Stimulated activated CD4-positive, alpha-beta T cell treated with anti-CD3 and anti-CD28 coated beads, Interleukin-12 subunit alpha, Interleukin-12 subunit beta, amount 100 ng/mL, for 24 hours (primary cell): ENCODE measurements around the gene ZNF439.
"Not testable (repeated sequence)": the region's sequence is repeated elsewhere in the genome, so short reads cannot be mapped to it uniquely, and the experiment has no call there.

Source experiments
- DNase-seq, 2 experiments: peaks; one replicate each; pipeline ENCODE4 v3.0.0-alpha.2; 2020; ENCODE audit warnings: low read depth in 2 of 2

The ZNF439 gene

DNA sequence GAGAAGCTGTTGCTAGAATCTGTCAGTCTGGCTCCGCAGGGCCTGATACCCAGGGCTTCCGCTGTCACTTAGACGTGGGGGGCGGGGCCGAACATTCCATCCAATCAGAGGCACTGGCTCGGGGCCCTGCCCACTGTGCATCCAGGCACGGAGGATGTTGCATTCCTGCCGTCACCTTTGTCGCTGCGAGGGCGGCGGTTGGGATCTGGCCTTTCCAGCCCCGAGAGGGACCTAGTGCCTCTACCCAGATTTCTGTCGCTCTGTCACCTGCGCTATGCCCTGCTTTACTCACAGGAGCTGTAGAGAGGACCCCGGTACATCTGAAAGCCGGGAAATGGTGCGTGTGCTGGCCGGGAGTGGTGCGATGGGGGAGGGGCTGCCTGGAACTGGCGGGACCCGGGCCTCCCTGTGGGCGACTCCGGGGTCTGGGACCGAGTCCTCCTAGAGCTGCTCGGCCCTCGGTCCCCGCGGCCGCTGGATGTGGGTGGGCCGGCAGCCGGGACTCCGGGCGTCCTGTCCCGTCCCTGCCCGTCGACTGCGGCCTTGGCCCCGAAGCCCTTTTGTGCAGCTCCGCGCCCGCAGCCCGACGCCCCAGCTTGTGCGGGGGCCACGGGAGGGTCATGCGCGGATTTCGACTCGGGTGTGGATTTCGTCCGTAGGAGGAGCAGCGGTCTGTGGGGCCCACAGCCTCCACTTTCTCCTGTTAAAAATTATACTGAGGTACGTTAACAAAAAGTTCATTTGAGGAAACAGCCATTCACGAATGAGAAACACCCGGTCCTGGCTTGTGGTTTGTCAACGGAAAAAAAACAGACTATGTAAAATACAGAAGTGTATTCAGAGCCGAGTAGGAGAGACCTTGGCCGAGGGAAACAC is at the start of gene ZNF439:
ZNF439 (plus strand) TSS at position 133 of the 876 bp plus-strand sequence; CDS start at position 275, 142 bp downstream.
- DNase-seq = peak; percentile 81 to 93

DNA sequence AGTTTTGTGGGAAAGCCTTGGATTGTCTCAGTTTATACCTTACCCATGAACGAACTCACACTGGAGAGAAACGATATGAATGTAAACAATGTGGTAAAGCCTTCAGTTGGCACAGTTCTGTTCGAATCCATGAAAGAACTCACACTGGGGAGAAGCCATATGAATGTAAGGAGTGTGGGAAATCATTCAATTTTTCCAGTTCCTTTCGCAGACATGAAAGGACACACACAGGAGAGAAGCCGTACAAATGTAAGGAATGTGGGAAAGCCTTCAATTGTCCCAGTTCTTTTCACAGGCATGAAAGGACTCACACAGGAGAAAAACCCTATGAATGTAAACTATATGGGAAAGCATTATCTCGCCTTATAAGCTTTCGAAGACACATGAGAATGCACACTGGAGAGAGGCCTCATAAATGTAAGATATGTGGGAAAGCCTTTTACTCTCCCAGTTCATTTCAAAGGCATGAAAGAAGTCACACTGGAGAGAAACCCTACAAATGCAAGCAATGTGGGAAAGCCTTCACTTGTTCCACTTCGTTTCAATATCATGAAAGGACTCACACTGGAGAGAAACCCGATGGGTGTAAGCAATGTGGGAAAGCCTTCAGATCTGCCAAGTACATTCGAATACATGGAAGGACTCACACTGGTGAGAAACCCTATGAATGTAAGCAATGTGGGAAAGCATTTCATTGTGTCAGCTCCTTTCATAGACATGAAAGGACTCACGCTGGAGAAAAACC is 42.0 kb upstream of the ZNF439 start:
- DNase-seq = no peak

DNA sequence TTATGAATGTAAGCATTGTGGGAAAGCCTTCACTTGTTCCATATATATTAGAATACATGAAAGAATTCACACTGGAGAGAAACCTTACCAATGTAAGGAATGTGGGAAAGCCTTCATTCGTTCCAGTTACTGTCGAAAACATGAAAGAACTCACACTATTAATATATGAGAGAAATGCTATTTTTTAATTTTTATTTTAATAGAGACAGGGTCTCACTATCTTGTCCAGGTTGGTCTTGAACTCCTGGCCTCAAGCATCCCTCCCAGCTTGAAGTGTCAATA is 41.5 kb upstream of the ZNF439 start:
- DNase-seq = no peak

DNA sequence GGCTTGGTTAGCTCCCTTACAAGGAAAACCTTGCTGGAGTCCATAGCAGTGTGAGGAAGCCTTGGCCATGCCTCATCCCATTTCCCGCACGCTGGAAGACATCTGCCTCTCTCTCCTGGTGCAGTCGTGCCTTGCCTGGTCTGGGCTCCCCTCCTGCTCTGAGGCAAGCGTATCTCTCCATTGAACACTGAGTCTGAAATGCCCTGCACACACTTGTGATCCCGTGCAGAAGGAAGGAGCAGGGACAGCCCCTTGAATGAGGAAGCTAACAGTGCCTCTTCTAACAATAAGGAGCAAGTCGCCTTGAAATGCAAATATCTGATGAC is 34.9 kb upstream of the ZNF439 start:
- DNase-seq = no peak

- DNase-seq = peak; percentile 70 to 90
These were observed 34.4 kb upstream of the ZNF439 start, which contains the start of gene ZNF440 for GRCh38 chr19:11814029-11814699. Gene ZNF440, plus strand, starts transcription at chr19:11814273. Its CDS starts 175 bp downstream, at chr19:11814448.

DNA sequence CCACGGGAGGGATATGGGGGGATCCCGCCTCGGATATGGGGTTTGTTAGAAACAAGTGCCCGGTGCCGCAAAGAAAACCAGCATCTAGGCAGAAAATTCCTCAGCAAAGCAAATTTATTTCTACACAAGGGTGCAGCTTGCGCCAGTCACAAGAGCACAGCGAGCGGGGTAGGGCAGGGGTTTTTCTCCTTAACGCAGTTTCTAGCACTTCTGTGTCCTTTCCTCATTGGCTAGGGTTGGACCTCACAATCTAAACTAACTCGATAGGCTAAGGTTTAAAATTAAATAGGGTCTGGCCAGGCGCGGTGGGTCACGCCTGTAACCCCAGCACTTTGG is 33.9 kb upstream of the ZNF439 start:
- no peak for DNase-seq

DNA sequence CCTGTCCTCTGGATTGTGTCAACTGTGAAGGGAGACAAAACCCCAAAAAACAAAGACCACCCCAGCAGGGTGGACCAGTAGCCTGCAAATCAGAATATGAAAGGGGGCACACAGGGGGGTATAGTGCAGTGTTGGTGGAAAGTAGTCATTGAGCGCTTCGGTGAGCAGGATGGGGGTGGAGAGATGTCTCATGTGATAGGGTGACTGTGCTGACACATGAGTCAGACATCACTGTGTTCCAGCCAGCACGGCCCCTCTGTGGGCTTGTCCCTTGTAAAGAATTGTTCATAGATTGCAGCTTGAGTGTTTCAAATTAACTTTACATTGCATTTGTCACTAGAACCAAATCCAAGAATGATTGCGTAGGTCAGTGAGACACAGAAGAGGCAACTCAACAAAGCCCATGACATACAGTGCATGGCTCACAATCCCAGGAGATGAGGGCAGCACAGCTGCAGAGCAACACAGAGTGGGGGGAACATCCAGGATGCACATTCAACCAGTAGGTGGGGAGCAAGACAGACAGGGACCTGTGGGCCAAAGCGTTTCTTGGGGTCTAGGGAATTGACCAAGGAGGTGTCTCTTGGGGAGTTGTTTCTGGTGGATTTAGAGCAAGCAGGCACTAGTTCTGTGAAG is 26.9 kb upstream of the ZNF439 start:
- no peak for DNase-seq

DNA sequence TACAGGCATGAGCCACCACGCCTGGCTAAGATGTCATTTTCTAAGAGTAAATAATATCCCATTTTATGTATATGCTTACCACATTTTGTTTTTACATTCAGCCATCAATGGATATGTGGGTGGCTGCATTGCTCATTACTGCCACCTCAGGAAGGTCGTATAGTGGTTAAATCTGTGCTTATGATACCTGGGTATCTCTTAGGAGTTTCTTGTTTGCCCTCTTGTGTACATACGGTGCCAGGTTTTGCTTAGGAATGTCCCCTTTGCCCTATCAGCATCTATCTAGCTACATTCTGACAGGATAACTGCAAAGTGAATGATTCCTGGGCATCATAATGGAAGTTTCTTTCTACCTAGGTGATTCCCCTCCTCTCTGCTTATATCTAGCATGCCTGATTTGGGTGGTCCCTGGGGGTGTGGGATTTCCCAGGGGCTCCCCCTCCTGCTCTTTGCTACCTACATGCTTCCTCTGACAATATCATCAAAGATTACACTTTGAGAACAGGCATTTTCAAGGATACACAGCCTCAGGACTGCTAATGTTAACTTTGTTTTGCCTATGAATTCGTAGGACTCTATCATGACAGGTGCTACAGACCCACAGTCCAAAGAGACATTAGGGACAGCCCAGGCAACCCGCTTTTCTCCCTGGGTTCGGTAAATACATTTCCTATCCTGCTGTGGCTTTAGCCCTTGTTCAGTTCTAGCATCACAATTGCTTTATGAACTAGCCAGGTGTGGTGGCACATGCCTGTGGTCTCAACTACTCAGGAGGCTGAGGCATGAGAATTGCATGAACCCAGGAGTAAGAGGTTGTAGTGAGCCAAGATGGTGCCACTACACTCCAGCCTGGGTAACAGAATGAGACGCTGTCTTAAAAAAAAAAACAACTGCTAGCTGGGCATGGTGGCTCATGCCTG is 19.3 kb upstream of the ZNF439 start:
- not testable (repeated sequence) for DNase-seq

DNA sequence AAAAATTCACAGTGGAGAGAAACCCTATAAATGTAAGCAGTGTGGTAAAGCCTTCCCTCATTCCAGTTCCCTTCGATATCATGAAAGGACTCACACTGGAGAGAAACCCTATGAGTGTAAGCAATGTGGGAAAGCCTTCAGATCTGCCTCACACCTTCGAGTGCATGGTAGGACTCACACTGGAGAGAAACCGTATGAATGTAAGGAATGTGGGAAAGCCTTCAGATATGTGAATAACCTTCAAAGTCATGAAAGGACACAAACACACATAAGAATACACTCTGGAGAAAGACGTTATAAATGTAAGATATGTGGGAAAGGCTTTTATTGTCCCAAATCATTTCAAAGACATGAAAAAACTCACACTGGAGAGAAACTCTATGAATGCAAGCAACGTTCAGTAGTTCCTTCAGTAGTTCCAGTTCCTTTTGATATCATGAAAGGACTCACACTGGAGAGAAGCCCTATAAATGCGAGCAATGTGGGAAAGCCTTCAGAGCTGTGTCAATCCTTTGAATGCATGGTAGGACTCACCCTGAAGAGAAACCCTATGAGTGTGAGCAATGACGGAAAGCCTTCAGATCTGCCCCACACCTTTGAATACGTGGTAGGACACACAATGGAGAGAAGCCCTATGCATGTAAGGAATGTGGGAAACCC is 16.1 kb upstream of the ZNF439 start:
- DNase-seq = no peak

DNA sequence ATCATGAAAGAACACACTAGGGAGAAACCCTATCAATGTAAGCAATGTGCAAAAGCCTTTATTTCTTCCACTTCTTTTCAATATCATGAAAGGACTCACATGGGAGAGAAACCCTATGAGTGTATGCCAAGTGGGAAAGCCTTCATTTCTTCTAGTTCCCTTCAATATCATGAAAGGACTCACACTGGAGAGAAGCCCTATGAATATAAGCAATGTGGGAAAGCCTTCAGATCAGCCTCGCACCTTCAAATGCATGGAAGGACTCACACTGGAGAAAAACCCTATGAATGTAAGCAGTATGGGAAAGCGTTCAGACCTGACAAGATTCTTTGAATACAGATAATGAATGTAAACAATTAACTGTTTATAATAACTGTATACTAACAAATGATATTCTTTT is 15.0 kb upstream of the ZNF439 start:
- no peak for DNase-seq

DNA sequence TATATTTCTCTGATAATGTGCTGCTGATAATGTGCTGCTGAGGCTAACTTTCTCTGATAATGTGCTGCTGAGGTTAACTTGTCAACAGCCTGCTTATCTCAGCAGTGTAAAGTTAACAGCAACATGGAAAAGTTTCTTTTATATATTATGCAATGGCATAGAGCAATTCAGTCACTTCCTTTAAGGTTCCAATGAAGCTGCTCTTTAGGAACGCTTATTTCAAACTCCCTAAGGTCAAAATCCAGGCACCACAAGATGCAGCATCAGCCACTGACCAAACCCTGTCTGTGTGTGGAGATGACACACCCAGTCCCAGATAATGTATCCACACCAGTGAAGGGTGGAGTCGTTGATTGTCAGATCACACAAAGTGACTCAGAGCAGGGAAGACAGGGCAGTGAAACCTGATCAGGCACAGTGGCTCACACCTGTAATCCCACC is 12.9 kb upstream of the ZNF439 start:
- not testable (repeated sequence) for DNase-seq

GRCh38 chr19:11843722-11844121 is 4.8 kb upstream of the ZNF439 start:
- no peak for DNase-seq

GRCh38 chr19:11847615-11848014 is 911 bp upstream of the ZNF439 start:
- DNase-seq = not testable (repeated sequence)

DNA sequence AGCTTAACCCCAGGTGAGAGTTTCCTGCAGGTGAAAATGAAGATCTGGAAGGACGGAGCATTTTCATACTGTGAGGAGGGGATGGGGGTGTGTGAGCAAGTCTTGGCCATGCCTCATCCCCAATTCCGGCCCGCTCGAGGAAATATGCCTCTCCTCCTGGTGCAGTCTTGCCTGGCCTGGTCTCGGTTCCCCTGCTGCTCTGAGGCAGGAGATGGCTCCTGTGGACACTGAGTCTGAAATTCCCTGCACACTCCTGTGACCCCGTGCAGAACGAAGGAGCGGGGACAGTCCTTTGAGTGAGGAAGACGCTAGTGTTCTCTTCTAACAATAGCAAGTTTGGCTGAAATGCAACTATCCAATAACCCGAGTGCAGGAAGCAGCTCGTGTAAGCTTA is 329 bp upstream of the ZNF439 start:
- no peak for DNase-seq

GRCh38 chr19:11850289-11850688 is 1.8 kb downstream of the ZNF439 start:
- not testable (repeated sequence) for DNase-seq

DNA sequence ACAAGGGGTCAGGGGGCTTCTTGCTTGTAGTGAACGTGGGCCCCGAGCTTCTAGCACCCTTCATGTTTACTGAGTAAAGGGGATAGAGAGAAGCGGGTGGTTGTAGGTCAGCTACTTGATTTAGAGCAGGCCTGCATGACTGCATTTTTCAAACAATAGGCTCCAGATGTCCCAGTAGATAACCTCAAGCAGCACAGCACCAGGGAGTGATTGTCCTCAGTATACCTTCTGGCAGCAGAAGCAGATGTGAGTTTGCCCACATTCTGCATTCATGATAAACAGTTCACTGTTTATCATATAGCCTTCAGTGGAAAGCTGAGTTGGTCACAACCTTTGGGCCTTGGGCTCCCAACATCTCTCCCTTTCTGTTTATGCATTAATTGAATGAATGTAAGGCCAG is 4.8 kb downstream of the ZNF439 start:
- DNase-seq = no peak

- no peak for DNase-seq
These were observed 8.2 kb downstream of the ZNF439 start for GRCh38 chr19:11856596-11857250.

GRCh38 chr19:11860721-11861120 is 12.2 kb downstream of the ZNF439 start:
- DNase-seq = no peak

GRCh38 chr19:11861301-11861700 is 12.8 kb downstream of the ZNF439 start:
- no peak for DNase-seq

DNA sequence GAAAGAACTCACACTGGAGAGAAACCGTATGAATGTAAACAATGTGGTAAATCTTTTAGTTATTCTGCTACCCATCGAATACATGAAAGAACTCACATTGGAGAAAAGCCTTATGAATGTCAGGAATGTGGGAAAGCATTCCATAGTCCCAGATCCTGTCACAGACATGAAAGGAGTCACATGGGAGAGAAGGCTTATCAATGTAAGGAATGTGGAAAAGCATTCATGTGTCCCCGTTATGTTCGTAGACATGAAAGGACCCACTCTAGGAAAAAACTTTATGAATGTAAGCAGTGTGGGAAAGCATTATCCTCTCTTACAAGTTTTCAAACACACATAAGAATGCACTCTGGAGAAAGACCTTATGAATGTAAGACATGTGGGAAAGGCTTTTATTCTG is 19.2 kb downstream of the ZNF439 start:
- not testable (repeated sequence) for DNase-seq
